Measurements from ENCODE around the gene SERF2. TPM values are rescaled to one million over a fixed set of nuclear protein-coding genes. Genes with fewer than 3 reads are reported as not detected.
A peak's percentile ranks its signal among the peaks of the same experiment; 100 is the strongest.

Gene SERF2
- total and polyA plus RNA-seq, 10 of the 15 experiments (the other 5 are each of a cell fraction or from before 2014, with no cell fraction given), result 464 to 4,159 (median 1,014) TPM

DNA sequence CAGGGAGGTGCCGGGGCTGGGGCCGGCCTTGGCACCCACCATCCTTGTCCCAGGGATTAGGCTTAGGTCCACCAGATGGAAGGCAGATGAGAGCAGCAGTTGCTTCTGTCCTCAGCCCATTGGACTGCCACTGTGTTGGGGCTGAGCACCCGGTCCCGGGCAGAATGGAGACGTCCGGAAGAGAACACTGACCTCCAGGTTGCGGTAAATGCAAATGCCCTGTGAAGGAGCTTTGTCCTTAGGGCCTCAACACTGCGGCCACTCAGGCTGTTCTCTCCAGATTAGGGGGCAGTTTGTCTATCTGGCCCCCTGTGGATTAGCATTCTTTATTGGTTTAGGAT, 7.8 kb downstream of the SERF2 start, which contains the start of gene SERINC4:
SERINC4 (minus strand) TSS at position 276 of the 341 bp plus-strand sequence; CDS start at position 42, 234 bp downstream.
- RAD21 ChIA-PET (ENCODE audit: unreplicated experiment), result interaction anchor here (0.9 to 4.3 kb wide), 8 partner anchors 9 to 28 kb away, joined by 3 to 19 read pairs (median 10); partner anchors contain the start of genes ELL3, MFAP1 and WDR76
- WGBS (ENCODE audit: insufficient coverage, insufficient replicate concordance, low lambda C conversion rate, missing lambda C conversion rate), result 93% methylated on average over 8 of the region's 8 CpGs
- CTCF ChIA-PET, result interaction anchor here (0.8 to 1.9 kb wide), 7 partner anchors 9 to 51 kb away, joined by 3 to 9 read pairs (median 6); partner anchors contain the start of gene ELL3
- POLR2A ChIA-PET, result interaction anchor here (0.6 to 4.6 kb wide), 8 partner anchors 9 to 283 kb away, joined by 3 to 41 read pairs (median 7); partner anchors contain the start of genes ELL3, MFAP1 and SERF2
- peak within 1 kb of the TSS; percentile 52 for H3K4me2 ChIP-seq (ENCODE audit: control insufficient read depth, insufficient read depth)
- peak within 1 kb of the TSS; percentile 78 for H3K4me3 ChIP-seq
- H3K4me1 ChIP-seq (ENCODE audit: control insufficient read depth, insufficient read depth, low read length), result peaks cover 24% of the 10 kb centered on the region
- no peak for ATAC-seq
- H2AFZ ChIP-seq (ENCODE audit: control insufficient read depth, low read depth, low read length), result peak within 1 kb of the TSS; percentile 53
- SMC1A ChIA-PET (ENCODE audit: uncharacterized antibody, unreplicated experiment), result interaction anchor here (0.7 to 2.5 kb wide), 10 partner anchors 9 to 68 kb away, joined by 3 to 18 read pairs (median 4); partner anchors contain the start of genes MFAP1 and WDR76
- intact Hi-C loops (cut with micrococcal nuclease; ENCODE audit: unreplicated experiment) (loop anchor here (1.0 to 2.0 kb wide), 2 partner anchors 8 to 29 kb away; partner anchors contain the start of gene SERF2), in situ Hi-C loops (cut with MboI) (loop anchor here (5.0 to 25.0 kb wide), 3 partner anchors 48 to 1538 kb away; partner anchors contain the start of genes GANC and TMEM87A)
- H3K9ac ChIP-seq (ENCODE audit: control insufficient read depth, insufficient read depth, low read length), result peak within 1 kb of the TSS; percentile 87
- BruUV-seq (replicated peaks), result no TSS peak
- H3K9me3 ChIP-seq (replicated peaks; ENCODE audit: control insufficient read depth, insufficient read depth, low read length), result no peaks in the 10 kb centered on the region
- H3K27me3 ChIP-seq (replicated peaks in 1 of 2; ENCODE audit: control insufficient read depth in 2 of 2, insufficient read depth in 2 of 2, low read length in 1 of 2), result no peaks in the 10 kb centered on the region
- peak within 1 kb of the TSS; percentile 75 for H3K27ac ChIP-seq (ENCODE audit: control insufficient read depth, insufficient read depth)
- peaks cover 23% of the 10 kb centered on the region for H3K79me2 ChIP-seq (ENCODE audit: control insufficient read depth, insufficient read depth, low read length)
- no peak for DNase-seq (ENCODE audit: low read depth, low spot score)
- no peaks in the 10 kb centered on the region; the same call in 1 of the 2 replicates for H4K20me1 ChIP-seq (ENCODE audit: control insufficient read depth, insufficient read depth)
- TF ChIP-seq NR2C1 (IDR thresholded peaks at IDR 0.05) (no peak), IRF3 (IDR thresholded peaks at IDR 0.05) (no peak), ELK1 (IDR thresholded peaks at IDR 0.05; ENCODE audit: low read depth, low read length) (no peak), POLR2AphosphoS2 (IDR thresholded peaks at IDR 0.05; ENCODE audit: low read depth, low read length) (no peak; the same call in 1 of the 2 replicates), SMAD5 (IDR thresholded peaks at IDR 0.05; ENCODE audit: low read depth) (no peak), CBX3 (IDR thresholded peaks at IDR 0.05; ENCODE audit: borderline replicate concordance, low read depth) (no peak)
- TF ChIP-seq, protein P1, sequence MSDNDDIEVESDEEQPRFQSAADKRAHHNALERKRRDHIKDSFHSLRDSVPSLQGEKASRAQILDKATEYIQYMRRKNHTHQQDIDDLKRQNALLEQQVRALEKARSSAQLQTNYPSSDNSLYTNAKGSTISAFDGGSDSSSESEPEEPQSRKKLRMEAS (IDR thresholded peaks at IDR 0.05; ENCODE audit: low read depth, low read length), result no peak
- FAIRE-seq, result no peak
- H3K36me3 ChIP-seq (ENCODE audit: control insufficient read depth in 2 of 2, insufficient read depth in 2 of 2, low read length in 1 of 2), result peaks cover under 1 to 33% of the 10 kb centered on the region in 2 experiments
